Measurements from ENCODE around the gene FBXL22.
"Not testable (repeated sequence)": the region's sequence is repeated elsewhere in the genome, so short reads cannot be mapped to it uniquely, and the experiment has no call there.

Gene FBXL22

DNA sequence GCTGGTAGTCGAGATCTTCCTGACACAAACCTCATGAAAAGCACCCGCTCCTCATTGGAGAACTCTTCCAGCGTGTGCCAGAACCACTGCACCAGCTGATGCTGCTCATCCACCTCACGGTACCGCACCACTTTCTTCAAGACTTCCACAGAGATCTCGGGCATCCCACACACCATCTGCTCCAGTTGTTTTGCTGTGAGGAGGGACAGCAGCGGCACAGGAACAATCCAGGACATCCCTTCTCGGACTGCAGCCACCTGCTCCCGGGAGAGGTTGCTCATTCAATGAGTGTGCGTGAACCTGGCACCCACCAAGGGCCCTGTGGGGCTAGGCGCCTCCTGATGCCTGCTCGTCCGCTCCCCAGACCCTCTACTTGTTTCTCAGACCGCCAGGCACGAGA, 15.1 kb downstream of the FBXL22 start:
- no peak for DNase-seq (ENCODE audit: low read depth)

GRCh38 chr15:63615935-63616334, 18.7 kb downstream of the FBXL22 start:
- DNase-seq (ENCODE audit: low read depth), result no peak

- DNase-seq (ENCODE audit: low read depth), result not testable (repeated sequence)
Measured at GRCh38 chr15:63617147-63617546, 20.0 kb downstream of the FBXL22 start.

GRCh38 chr15:63617627-63618026, 20.4 kb downstream of the FBXL22 start:
- DNase-seq (ENCODE audit: low read depth), result not testable (repeated sequence)

DNA sequence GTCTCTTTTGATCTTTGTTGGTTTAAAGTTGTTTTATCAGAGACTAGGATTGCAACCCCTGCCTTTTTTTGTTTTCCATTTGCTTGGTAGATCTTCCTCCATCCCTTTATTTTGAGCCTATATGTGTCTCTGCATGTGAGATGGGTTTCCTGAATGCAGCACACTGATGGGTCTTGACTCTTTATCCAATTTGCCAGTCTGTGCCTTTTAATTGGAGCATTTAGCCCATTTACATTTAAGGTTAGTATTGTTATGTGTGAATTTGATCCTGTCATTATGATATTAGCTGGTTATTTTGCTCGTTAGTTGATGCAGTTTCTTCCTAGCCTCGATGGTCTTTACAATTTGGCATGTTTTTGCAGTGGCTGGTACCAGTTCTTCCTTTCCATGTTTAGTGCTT, 23.6 kb downstream of the FBXL22 start:
- DNase-seq (ENCODE audit: low read depth), result not testable (repeated sequence)

DNA sequence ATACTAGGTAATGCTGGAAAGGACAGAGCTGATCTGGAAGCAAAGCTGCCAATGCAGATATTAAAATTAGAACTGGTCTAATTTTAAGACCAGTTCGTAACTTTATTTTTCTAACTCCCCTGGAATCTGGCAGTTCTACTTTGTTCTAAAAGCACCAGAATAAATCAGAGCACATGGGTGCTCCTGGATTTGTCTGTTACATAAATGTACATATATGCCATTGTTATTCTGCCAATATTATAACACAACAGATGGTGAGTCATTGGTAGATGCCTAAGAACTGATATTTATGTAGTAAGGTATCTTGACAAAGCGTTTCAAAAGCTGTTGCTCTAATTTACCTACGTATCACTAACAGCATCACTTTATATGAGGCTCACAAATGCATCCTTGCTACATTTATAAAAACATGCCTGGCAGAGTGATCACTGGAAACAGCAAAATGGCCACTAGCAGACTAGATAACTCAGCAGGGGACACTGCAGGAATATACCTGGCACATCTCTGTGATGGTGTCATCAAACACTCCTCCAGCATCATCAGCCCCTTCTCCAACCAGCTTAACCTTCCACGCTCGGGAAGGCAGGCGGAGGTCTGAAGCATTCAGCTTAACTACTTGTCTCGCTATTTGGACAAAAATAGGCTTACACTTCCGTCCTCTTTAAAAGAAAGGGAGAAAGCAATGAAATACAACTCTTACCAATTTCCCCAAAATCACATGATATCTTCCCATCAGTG, 26.2 kb downstream of the FBXL22 start:
- DNase-seq (ENCODE audit: low read depth), result no peak

- DNase-seq (ENCODE audit: low read depth), result no peak
Measured at GRCh38 chr15:63626955-63627354, 29.8 kb downstream of the FBXL22 start.

GRCh38 chr15:63628123-63628822, 31.1 kb downstream of the FBXL22 start:
- DNase-seq (ENCODE audit: low read depth), result no peak

DNA sequence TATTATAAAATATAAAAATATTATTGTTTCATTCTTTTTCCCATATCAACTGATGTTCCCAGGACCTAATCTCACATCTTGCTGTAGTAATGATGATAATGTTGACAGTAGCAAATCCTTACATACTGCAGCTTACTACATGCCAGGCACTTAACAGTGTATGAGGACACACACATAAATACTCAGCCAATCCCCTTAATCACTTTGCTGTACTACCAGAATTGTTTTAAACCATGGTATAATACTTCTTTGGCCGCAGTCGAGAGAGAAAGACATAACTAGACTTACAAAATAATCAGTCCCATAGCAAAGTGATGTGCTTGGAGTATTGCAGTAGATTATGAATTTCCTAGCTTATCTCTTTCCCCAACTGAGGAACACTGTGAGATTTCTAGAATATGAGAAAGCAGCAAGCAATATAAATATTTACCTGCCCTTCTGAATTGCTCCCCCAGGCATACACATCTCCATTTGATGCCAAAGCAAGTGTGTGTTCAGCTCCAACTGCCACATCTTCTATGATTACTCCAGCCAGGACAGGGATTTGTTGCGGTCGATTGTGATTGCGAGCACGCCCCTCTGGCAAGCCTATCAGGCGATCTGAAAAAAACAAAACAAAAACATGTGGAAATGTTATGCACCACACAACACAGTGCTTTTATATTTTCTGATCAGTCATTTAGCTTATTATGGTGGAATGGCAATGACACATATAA, 33.0 kb downstream of the FBXL22 start:
- DNase-seq (ENCODE audit: low read depth), result no peak

GRCh38 chr15:63633312-63633711, 36.1 kb downstream of the FBXL22 start:
- DNase-seq (ENCODE audit: low read depth), result no peak

DNA sequence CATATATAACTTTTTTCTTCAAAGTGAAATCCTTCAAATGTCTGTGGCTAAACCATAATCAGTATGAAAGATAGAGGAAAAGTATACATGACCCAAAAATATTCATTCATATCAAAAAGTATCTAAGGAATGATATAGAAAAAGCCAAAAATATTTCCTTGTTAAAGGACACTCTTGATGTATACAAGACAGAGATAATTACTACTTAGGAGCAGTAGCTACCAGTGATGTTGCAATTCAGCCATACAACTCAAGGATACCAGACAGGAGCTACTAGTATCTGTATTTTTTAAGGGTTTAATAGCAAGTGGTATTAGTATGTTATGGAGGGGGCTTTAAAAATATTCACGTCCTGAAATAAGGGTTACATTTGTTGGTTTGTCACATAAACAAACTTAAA, 37.0 kb downstream of the FBXL22 start:
- no peak for DNase-seq (ENCODE audit: low read depth)

DNA sequence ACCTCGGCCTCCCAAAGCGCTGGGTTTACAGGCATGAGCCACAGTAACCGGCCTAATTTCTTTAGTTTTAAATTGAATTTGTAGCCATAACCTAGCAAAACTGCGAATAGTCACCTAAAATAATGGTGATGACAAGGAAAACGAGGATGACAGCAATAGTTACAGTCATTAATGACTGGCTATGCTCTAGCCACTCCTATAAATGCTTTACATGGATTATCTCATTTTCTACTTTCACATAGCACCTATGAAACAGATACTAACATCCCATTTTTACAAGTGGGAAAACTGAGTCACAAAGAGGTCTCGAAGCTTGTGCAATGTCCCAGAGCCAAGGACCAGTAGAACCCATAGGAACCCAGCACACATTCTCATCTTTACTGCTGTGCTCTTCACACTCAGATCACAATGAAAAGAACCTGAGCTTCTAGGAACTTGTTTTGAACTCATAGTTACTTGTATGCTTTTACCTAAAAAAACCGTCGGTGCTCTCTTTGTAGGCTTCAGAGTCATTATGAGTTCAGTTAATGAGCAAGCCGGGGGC, 39.4 kb downstream of the FBXL22 start:
- no peak for DNase-seq (ENCODE audit: low read depth)

- no peak for DNase-seq (ENCODE audit: low read depth)
Measured at GRCh38 chr15:63638839-63639238, 41.7 kb downstream of the FBXL22 start.

- no peak for DNase-seq (ENCODE audit: low read depth)
Measured at GRCh38 chr15:63640146-63640545, 43.0 kb downstream of the FBXL22 start.
